Skeletal muscle cell (primary cell): Measurements from ENCODE around the gene WASF2.
"Not testable (repeated sequence)": the region's sequence is repeated elsewhere in the genome, so short reads cannot be mapped to it uniquely, and the experiment has no call there.

ENCODE experiments used
- DNase-seq: peaks from one replicate; pipeline ENCODE4 v3.0.0-alpha.2; 2010; ENCODE audit warnings: low read depth
- H3K4me3 ChIP-seq: 2 replicates; pipeline ENCODE4 v1.5.1; 2011; ENCODE audit warnings: low read depth, mild to moderate bottlenecking, control low read depth, low read length, moderate library complexity

WASF2 gene

GRCh38 chr1:27503844-27504587 lies 14.0 kb upstream of the WASF2 start:
- H3K4me3 ChIP-seq: peak overlapping the region; percentile 17
- no peak for DNase-seq

DNA sequence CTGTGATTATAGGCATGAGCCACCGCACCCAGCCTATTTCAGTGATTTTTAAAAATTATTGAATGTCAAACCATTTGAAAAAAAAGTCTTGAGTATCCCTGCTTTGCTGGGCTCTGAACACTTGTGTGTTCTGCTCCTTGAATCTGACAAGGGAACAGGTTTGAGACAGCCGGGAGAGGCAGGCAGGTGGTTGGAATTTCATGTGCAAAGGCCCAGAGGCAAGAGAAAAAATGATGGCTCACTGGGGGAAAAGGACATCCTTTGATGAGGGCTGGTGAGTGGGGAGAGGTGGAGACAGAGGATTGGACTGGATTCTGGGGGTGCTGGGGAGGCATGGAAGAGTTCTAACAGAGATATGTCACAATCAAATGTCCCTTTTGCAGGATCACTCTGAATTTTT lies 13.1 kb upstream of the WASF2 start:
- H3K4me3 ChIP-seq: no peak overlapping the region
- no peak for DNase-seq

DNA sequence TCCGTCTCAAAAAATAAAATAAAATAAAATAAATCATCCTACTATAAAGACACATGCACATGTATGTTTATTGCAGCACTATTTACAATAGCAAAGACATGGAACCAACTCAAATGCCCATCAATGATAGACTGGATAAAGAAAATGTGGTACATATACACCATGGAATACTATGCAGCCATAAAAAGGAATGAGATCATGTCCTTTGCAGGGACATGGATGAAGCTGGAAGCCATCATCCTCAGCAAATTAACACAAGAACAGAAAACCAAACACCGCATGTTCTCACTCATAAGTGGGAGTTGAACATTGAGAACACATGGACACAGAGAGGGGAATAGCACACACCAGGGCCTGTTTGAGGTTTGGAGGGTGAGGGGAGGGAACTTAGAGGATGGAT lies 11.2 kb upstream of the WASF2 start:
- not testable (repeated sequence) for DNase-seq, H3K4me3 ChIP-seq

DNA sequence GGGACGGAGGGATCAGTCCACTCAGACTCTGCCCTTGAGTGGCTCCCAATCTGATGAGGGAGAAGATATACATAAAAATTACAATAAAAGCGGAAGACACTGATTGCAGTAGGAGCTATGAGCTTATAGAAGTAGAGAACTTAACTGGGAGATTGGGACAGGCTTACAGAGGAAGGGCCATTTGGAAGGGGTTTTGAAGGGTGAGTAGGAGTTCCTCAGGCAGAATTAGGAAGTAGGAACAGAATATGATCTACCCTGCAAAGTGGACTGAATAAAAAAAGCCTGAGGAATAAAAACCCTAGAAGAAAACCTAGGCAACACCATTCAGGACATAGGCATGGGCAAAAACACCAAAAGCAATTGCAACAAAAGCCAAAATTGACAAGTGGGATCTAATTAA lies 9.2 kb upstream of the WASF2 start:
- no peak for DNase-seq
- no peak overlapping the region for H3K4me3 ChIP-seq

DNA sequence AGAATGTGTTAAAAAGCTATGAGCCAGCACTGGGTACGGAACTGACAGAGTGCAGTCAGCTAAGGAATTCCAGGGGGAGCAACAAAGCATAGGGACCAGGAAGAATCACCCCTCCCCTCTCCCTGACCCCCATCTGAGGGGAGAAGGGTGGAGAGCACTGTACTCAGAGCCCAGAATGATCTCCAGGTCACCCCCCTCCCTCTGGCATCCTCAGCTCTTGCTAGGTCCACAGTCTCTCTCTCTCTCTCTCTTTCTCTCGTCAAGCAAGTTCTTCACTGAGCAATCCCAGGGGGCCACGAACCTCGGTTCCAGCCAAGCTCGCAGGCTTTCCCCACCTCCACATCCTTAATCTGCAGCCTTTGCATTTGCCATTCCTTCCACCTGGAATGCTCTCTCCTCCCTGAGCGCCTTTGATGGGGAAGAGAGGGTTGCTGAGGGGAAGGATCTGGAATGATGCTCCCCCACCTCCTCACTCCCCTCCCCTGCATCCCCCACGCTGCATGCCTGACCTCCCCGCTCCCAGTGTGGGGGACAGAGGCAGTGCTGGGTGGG lies 6.7 kb upstream of the WASF2 start:
- DNase-seq: no peak
- no peak overlapping the region for H3K4me3 ChIP-seq

DNA sequence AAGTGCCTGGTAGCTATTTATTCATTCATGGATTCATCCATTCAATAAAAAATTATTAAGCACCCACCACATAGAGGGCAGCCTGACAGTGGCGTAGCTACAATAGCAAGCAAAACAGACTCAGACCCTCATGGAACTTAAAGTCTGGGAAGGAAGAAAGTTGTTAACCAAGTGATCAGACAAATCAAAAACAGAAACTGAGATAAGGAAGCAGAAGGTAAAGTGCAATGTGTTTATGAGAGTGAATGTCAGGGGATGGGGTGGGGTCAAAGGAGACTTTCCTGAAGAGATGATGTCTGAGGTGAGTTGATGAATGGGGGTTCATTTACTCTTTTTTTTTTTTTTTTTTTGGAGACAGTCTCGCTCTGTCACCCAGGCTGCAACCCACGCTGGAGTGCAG lies 2.8 kb upstream of the WASF2 start:
- DNase-seq: no peak
- no peak overlapping the region for H3K4me3 ChIP-seq

GRCh38 chr1:27491748-27492700 lies 2.1 kb upstream of the WASF2 start:
- DNase-seq: no peak
- H3K4me3 ChIP-seq: no peak overlapping the region

DNA sequence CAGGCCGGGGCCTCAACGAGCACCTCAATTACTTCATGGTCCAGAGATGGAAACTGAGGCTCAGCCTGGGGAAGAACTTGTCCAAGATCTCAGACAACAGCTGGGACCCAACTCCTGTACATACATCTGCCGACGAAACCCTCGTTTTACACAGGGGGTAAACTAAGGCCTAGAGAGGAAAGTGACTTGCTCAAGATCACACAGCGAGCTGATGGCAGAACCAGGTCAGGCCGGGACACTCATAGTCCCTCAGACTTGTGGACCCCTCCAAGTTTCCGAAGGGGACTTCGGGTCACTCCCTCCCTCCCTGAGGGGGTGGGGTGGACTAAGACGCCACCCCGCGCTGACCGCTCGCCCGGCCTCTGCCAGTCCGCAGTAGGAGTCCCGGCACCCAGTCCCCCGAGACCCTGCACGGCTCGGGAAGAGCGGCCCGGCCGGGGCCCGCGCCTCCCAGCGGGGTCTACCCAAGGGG lies 430 bp downstream of the WASF2 start:
- no peak for DNase-seq
- H3K4me3 ChIP-seq: peak overlapping the region; percentile 87

DNA sequence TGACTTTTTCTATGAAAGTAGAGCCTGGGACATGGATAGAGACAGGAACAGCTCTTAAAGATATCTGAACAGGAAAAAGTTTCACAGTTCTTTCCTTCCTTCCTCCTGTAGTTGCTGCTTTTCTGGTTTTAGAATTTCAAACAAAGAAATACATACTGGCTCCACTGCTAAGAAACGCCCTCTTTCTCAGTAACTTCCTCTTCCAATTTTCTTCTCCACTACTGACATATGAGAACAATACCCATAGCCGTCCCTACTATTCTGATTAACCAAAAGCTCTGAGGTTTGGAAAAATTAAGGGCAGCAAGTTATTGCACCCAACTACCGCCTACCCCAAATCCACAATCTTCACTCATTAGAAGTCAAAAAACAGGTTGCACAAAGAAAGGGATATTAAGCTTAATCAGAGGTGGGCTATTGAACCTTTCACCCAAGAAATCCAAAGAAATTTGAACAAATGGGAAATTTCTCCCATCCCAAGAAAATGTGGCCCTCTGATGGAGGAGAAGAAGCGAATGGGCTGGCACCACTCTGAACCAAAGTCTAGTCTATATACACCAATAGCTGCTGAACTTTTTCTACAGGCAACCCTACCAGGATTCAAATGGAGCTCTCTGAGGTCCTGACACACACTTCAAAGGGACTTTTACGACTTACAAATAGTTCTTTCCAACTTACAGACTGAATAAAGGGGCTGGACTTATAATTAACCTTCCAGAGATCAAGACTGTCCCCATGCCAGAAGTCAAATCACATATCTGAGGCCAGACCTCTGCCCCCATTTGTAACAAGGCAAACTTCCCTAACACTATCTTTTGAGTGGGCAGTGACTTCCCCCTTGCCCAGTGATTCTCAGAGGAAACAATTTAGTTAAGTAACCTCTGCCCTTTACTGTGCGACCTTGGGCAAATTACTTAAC lies 1.7 kb downstream of the WASF2 start:
- no peak for DNase-seq
- peak overlapping the region; percentile 87 for H3K4me3 ChIP-seq

- H3K4me3 ChIP-seq: no peak overlapping the region
- DNase-seq: no peak
These were observed 4.6 kb downstream of the WASF2 start for GRCh38 chr1:27485363-27485762.

DNA sequence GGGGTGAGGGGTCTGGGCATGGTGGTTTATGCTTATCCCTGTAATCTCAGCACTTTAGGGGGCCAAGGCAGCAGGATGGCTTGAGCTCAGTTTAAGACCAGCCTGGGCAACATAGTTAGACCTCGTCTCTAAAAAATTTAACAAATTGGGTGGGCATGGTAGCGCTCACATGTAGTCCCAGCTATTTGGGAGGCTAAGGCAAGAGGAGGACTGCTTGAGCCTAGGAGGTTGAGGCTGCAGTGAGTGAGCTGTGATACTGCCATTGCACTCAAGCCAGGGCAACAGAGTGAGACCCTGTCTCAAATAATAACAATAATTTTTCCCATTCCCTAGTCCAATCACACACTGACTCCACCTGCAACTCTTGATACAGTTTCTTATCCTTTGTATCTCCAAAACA lies 6.3 kb downstream of the WASF2 start:
- DNase-seq: no peak
- H3K4me3 ChIP-seq: no peak overlapping the region

GRCh38 chr1:27481994-27482620 lies 7.9 kb downstream of the WASF2 start:
- H3K4me3 ChIP-seq: no peak overlapping the region
- no peak for DNase-seq

DNA sequence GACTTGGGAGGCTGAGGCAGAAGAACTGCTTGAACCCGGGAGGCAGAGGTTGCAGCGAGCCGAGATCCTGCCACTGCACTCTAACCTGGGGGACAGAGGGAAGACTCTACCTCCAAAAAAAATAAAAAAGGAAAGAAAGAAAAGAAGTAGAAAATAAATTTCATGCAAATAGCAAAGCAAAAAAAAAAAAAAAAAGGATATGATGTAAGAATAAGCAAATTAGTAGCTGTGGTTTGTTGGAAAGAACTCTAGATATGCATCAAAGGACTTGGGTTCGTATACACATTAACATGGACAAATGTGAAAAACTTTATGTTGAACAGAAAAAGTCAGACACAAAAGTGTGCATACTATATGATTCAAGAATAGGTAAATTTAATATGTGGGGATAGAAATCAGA lies 11.9 kb downstream of the WASF2 start:
- no peak for DNase-seq
- H3K4me3 ChIP-seq: no peak overlapping the region

DNA sequence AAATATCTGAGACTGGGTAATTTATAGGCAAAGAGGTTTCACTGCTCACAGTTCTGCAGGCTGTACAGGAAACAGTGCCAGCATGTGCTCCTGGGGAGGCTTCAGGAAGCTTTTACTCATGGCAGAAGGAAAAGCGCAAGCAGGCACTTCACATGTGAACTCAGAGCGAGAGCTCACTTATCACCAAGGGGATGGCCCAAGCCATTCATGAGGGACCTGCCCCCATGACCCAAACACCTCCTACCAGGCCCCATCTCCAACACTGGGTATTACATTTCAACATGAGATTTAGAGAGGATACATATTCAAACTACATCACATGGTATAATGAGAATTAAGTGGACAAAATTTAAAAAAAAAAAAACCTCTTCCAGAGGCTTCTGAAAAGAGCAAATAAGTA lies 13.7 kb downstream of the WASF2 start:
- no peak overlapping the region for H3K4me3 ChIP-seq
- no peak for DNase-seq

- no peak for DNase-seq
- H3K4me3 ChIP-seq: no peak overlapping the region
These were observed 14.2 kb downstream of the WASF2 start for GRCh38 chr1:27475720-27476119.

DNA sequence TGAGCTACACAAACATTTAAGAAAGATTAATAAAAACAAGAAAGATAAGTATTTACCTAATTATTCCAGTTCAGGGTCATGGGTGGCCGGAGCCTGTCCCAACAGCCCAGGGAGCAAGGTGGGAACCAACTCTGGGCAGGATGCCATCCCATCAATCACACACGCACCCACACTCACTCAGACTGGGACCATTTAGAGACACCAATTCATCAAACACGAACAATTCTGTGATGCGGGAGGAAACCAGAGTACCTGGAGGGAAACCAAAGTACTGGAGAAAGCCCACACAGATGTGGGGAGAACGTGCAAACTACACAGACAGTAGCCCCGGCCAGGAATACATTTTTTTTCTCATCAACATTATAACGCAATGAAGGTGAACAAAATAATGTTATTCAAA lies 16.2 kb downstream of the WASF2 start:
- DNase-seq: no peak
- no peak overlapping the region for H3K4me3 ChIP-seq

GRCh38 chr1:27472098-27472497 lies 17.9 kb downstream of the WASF2 start:
- not testable (repeated sequence) for H3K4me3 ChIP-seq, DNase-seq

DNA sequence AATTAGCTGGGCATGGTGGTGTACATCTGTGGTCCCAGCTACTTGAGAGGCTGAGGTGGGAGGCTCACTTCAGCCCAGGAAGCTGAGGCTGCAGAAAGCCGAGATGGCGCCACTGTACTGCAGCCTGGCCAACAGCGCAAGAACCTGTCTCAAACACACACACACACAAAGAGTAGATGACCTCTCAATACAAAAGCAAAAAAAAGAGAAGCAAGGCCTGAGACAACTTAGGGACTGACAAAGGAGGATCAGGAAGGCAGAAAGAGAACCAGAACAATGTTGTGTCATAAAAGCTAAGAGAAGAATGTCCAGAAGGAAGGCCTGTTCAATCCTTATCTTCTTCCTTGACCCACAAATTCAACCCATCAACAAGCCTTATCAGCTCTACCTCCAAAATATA lies 18.5 kb downstream of the WASF2 start:
- DNase-seq: no peak
- H3K4me3 ChIP-seq: no peak overlapping the region

GRCh38 chr1:27469334-27469733 lies 20.6 kb downstream of the WASF2 start:
- H3K4me3 ChIP-seq: no peak overlapping the region
- DNase-seq: no peak
